ENCODE measurements around the gene OR1J2.

OR1J2 gene

GRCh38 chr9:122552812-122553211, 42.2 kb downstream of the OR1J2 start, which contains the start of gene OR1N2:
OR1N2 (plus strand) TSS chr9:122553112; CDS start chr9:122553212, 100 bp downstream.
- no peak for DNase-seq

Data from NCI-H345 (cell line).